Tibial nerve (tissue), 4 donors: ENCODE measurements around the gene SRPK3.

Experiments
- CTCF ChIP-seq, 5 experiments: fragments of 200-600 bp in 3 of 5; fragments of 450-650 bp in 2 of 5; sonication (generic) in 3 of 5; IDR thresholded peaks; one replicate each; pipeline ENCODE4 v1.5.1; 2016 to 2019; ENCODE audit warnings: antibody characterized with exemption in 5 of 5, mild to moderate bottlenecking in 3 of 5, moderate library complexity in 2 of 5
- EP300 ChIP-seq, 2 donors: sonication (generic); formaldehyde crosslinking; IDR thresholded peaks; one replicate each; pipeline ENCODE4 v1.6.1; 2017; ENCODE audit warnings: antibody characterized with exemption in 2 of 2, mild to moderate bottlenecking in 1 of 2

- no peak for TF ChIP-seq CTCF (IDR thresholded peaks at IDR 0.05)
- TF ChIP-seq EP300 (IDR thresholded peaks at IDR 0.05) = no peak
Observed at GRCh38 chrX:153775293-153776119, 5.3 kb upstream of the SRPK3 start.
